Psoas muscle (tissue), 8 donors: ENCODE results near the gene NR3C1. TPM values are rescaled to one million over a fixed set of nuclear protein-coding genes. Genes with fewer than 3 reads are reported as not detected.

Source experiments
- ATAC-seq, 4 donors: fragments of 200-7000 bp; cut with Tn5 transposase; one replicate each; pipeline ENCODE4 v1.9.1; 2020; ENCODE audit warnings: moderate library complexity in 3 of 4, mild to moderate bottlenecking in 2 of 4
- DNase-seq, 2 donors: peaks; one replicate each; pipeline ENCODE4 v3.0.0-alpha.2; 2020
- H3K27ac ChIP-seq: fragments of 200-600 bp; one replicate; pipeline ENCODE4 v1.8.0; 2022
- H3K27me3 ChIP-seq, 3 donors: fragments of 200-600 bp in 1 of 3; one replicate each; pipeline versions ENCODE4 v1.6.1 to v1.8.0; 2013 to 2022; ENCODE audit warnings: low read length in 2 of 3, mild to moderate bottlenecking in 2 of 3, moderate library complexity in 1 of 3; ENCODE audit not compliant: insufficient read depth in 3 of 3
- H3K36me3 ChIP-seq, 2 donors: fragments of 200-600 bp in 1 of 2; one replicate each; pipeline versions ENCODE4 v1.6.1 to v1.8.0; 2013 to 2022; ENCODE audit warnings: low read depth in 1 of 2, mild to moderate bottlenecking in 1 of 2, moderate library complexity in 1 of 2; ENCODE audit not compliant: insufficient read depth in 1 of 2
- H3K4me1 ChIP-seq: fragments of 200-600 bp; one replicate; pipeline ENCODE4 v1.8.0; 2022
- H3K4me3 ChIP-seq: fragments of 200-600 bp; one replicate; pipeline ENCODE4 v1.8.0; 2022; ENCODE audit warnings: mild to moderate bottlenecking
- H3K9me3 ChIP-seq: fragments of 200-600 bp; one replicate; pipeline ENCODE4 v1.8.0; 2022
- WGBS, 3 donors: extraction: QIAGEN DNeasy Blood & Tissue Kit; methylation state at CpG; one replicate each; pipeline versions ENCODE4 v1.1.6 to v1.1.7; 2013; 5-methylcytosine and 5-hydroxymethylcytosine counted together
- intact Hi-C, 2 donors: fragments of 100-400 bp; cut with DNase I; formaldehyde crosslinking; loops; one replicate each; pipeline versions ENCODE4 v1.11.0 to v1.14.2; 2022
- polyA plus RNA-seq, 3 donors: library from polyadenylated mRNA; stranded (reverse); fragments of 200-250 nt; gene quantifications; one replicate each; pipeline ENCODE4 v1.2.3, GENCODE V29; 2013
- total RNA-seq, 4 donors: library from RNA; stranded (reverse); fragmentation: NEBNext Ultra II Directional in 2 of 4; extraction: Animal tissue kit (Norgen Biotek cat#: 25700) in 2 of 4; gene quantifications; one replicate each; pipeline versions ENCODE4 v1.2.1 to v1.2.4, GENCODE V29; 2021 to 2023
- TF ChIP-seq, protein P1 (sequence below): fragments of 200-600 bp; IDR thresholded peaks from one replicate; pipeline ENCODE4 v1.8.0; 2022; ENCODE audit warnings: antibody characterized with exemption
- donor health status: healthy with polysubstance abuse.
- donor health status: DM: no; HTN: no; CAD: no; lungs with moderate emphysema.
- donor health status: Bipolar disorder and iron deficiency.
- donor health status: healthy.
- donor health status: DM: yes; HTN: yes; CAD: no.
- donor health status: DM: no; HTN: no; CAD: no.
- donor health status: DM: no; HTN: no; CAD: no.
- donor health status: DM: yes; HTN: yes; CAD: no.

Gene NR3C1
- total and polyA plus RNA-seq, 7 donors, result 16.5 to 89.7 (median 55.8) TPM

DNA sequence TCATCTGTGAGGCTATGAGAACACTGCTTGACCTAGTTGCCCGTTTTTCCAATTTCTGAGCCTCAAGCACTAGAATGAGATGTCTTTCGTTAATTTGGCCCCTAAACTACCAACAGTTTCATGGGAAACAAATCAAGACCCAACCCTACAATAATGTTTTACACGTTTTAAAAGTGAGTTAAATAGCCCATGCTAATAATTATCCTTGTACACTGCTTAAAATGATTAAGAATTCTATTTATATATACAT lies 2.3 kb upstream of the NR3C1 start:
- Histone ChIP-seq H3K36me3 (no peaks in the 10 kb centered on the region), H3K4me1 (no peaks in the 10 kb centered on the region), H3K9me3 (no peaks in the 10 kb centered on the region), H3K4me3 (peak overlapping the region; percentile 93), H3K27ac (peak overlapping the region; percentile 99), H3K27me3 (no peaks in the 10 kb centered on the region)
- TF ChIP-seq, protein P1, sequence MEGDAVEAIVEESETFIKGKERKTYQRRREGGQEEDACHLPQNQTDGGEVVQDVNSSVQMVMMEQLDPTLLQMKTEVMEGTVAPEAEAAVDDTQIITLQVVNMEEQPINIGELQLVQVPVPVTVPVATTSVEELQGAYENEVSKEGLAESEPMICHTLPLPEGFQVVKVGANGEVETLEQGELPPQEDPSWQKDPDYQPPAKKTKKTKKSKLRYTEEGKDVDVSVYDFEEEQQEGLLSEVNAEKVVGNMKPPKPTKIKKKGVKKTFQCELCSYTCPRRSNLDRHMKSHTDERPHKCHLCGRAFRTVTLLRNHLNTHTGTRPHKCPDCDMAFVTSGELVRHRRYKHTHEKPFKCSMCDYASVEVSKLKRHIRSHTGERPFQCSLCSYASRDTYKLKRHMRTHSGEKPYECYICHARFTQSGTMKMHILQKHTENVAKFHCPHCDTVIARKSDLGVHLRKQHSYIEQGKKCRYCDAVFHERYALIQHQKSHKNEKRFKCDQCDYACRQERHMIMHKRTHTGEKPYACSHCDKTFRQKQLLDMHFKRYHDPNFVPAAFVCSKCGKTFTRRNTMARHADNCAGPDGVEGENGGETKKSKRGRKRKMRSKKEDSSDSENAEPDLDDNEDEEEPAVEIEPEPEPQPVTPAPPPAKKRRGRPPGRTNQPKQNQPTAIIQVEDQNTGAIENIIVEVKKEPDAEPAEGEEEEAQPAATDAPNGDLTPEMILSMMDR, result no peak
- intact Hi-C loops, result loop anchor here (10.0 kb wide), 4 partner anchors 161 to 739 kb away; no protein-coding TSS in a partner anchor
- 60 to 82% (median 64%) methylated on average over 3 of the region's 3 CpGs for WGBS, 3 donors
- DNase-seq (no peak), ATAC-seq (no peak)

DNA sequence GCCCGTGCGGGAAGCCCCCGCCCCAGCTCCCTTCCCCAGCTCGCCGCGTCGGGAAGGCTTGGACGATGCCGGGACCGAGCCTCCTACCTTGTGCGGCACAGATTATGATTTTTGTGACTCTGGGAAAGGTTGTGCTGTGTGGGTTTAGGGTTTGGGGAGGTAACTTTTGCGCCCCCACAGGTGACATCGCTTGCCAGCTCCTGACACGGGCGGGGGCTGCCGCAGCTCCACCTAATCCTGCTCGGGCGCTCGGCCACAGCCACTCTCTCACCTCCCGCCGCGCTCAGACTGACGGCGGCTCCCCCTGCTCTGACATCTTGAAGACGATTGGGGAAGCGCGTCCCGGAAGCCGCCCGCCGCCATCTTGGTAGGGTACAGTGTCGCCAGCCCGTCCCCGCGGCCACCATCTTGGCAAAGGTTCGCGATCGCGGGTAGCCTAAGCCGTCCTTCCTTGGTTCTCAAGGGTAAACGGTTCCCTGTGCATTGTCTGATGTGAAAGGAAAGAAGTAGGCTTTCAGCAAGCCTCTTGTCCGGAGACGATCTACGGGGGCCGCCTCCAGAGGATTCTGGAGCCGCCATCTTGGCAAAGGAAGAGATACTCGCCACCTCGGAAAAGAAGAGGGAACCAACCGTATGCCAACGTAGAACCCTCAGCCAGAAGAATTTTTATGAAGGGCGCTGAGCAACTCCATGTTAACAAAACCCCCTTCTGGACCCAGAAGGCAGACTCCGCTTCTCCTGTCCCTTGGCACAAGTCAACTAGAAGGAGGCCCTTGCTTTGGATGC lies 1.8 kb upstream of the NR3C1 start:
- TF ChIP-seq, protein P1, result no peak
- DNase-seq (peak; percentile 89 to 95), ATAC-seq (peak; percentile 59 to 72 (median 64))
- 1 to 2% (median 2%) methylated on average over 52 of the region's 52 CpGs for WGBS, 3 donors
- H3K9me3 ChIP-seq, result no peaks in the 10 kb centered on the region
- peaks cover under 1% of the 10 kb centered on the region for H3K4me1 ChIP-seq
- peaks cover 0 to 2% of the 10 kb centered on the region in 2 donors for H3K36me3 ChIP-seq
- H3K4me3 ChIP-seq, result peak overlapping the region; percentile 93
- H3K27ac ChIP-seq, result peak overlapping the region; percentile 99
- intact Hi-C loops, result loop anchor here (10.0 kb wide), 4 partner anchors 160 to 740 kb away; no protein-coding TSS in a partner anchor
- H3K27me3 ChIP-seq, result no peaks in the 10 kb centered on the region

DNA sequence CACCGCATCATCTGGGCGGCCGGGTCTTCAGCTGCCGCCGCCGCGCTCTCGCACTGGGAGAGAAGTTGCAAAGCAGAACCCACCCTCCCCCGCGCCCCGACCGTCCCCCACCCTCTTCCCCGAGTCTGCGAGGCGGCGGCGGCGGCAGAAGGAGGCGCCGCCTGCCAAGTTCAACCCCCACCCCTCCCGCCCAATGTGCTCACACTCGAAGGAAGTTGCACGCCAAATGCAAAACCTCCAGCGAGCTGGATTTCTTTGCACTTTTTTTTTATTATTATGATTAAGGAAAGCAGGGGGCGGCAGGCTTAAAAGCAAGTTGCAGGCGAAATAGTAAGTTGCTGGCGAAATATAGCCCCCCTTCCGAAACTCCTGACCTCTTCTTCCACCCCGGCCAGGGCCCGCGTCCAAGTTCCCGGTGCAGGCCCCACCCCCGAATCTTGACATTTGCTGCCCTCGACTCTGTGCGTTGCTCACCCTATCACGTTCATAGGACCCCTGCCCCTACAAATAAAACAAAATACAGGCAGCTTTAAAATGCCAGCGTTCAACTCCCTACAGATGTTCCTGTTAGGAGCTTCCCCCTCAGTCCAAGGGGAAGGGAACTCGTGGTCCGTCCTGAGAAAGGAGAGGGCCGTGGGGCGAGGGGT lies 1.1 kb upstream of the NR3C1 start:
- DNase-seq (peak; percentile 85 to 90), ATAC-seq (peak; percentile 53 to 65 (median 56))
- peak overlapping the region; percentile 99 for H3K27ac ChIP-seq
- H3K27me3 ChIP-seq, result no peaks in the 10 kb centered on the region
- peaks cover 0 to 9% of the 10 kb centered on the region in 2 donors for H3K36me3 ChIP-seq
- no peaks in the 10 kb centered on the region for H3K9me3 ChIP-seq
- WGBS, 3 donors, result 0 to 1% (median 0%) methylated on average over 36 to 41 of the region's 41 CpGs
- H3K4me3 ChIP-seq, result peak overlapping the region; percentile 93
- H3K4me1 ChIP-seq, result peaks cover 5% of the 10 kb centered on the region
- TF ChIP-seq, protein P1, result no peak
- intact Hi-C loops, result loop anchor here (5.0 to 10.0 kb wide), 13 partner anchors 87 to 740 kb away; no protein-coding TSS in a partner anchor

DNA sequence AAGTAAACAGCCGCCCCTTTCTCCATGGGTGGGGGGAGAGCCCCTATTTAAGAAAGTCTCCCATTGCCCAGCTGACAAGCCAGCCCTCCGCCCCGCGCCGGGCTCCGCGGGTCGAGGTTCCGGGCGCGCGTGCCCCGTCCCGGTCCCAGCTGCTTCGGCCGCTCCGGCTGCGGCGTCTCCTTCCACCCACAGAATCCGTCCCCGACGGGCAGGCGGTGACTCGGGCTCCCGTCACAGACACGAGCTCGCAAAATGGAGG lies 223 bp downstream of the NR3C1 start:
- peaks cover 5% of the 10 kb centered on the region for H3K4me1 ChIP-seq

More for the DNA sequence above, 223 bp downstream of the NR3C1 start:
- Histone ChIP-seq H3K9me3 (no peaks in the 10 kb centered on the region), H3K27ac (peak overlapping the region; percentile 99), H3K27me3 (no peaks in the 10 kb centered on the region), H3K4me3 (peak overlapping the region; percentile 93), H3K36me3 (peaks cover 0 to 14% of the 10 kb centered on the region in 2 donors)
- TF ChIP-seq, protein P1, result no peak
- DNase-seq (no peak), ATAC-seq (peak in 3 of 4 donors; percentile 40 to 43 (median 40))
- WGBS, 3 donors, result 0 to 2% (median 1%) methylated on average over 19 to 27 of the region's 27 CpGs
- intact Hi-C loops, result loop anchor here (2.0 to 10.0 kb wide), 14 partner anchors 86 to 742 kb away; no protein-coding TSS in a partner anchor
